SK-MEL-5 (cell line): Measurements from ENCODE around the gene MYPN. TPM values are rescaled to one million over a fixed set of nuclear protein-coding genes. Genes with fewer than 3 reads are reported as not detected.
A peak's percentile ranks its signal among the peaks of the same experiment; 100 is the strongest.
"Not testable (repeated sequence)": the region's sequence is repeated elsewhere in the genome, so short reads cannot be mapped to it uniquely, and the experiment has no call there.

Source experiments
- DNase-seq: peaks from one replicate; pipeline ENCODE4 v3.0.0-alpha.2; 2016; ENCODE audit warnings: low read depth, low spot score
- in situ Hi-C: cut with HindIII; loops from 2 replicates; pipeline ENCODE4 v1.10.0; 2016; ENCODE audit warnings: low sequenced_read_pairs, high pct_unique_total_duplicates, low pct_unique_long_range_greater_than_20kb
- polyA plus RNA-seq, 2 experiments: library from polyadenylated mRNA; depleted of rRNA; stranded (reverse); fragments of >200 nt; gene quantifications; 2 replicates each; pipeline ENCODE4 v1.2.3, GENCODE V29; 2015
- total RNA-seq: library from RNA; depleted of rRNA; stranded (reverse); fragments of >200 nt; shearing (Covaris generic); gene quantifications from 2 replicates; pipeline ENCODE4 v1.2.3, GENCODE V29; 2014; rRNA removed

The MYPN gene
- 0.13 and 0.43 TPM in 2 replicates for total RNA-seq
- polyA plus RNA-seq (2015; cell fraction: cytosol; rRNA removed) = 0.19 and 0.29 TPM in 2 replicates
- 0.33 TPM in 1 of 2 replicates, not detected in the other for polyA plus RNA-seq (2015; cell fraction: nucleus; rRNA removed)

GRCh38 chr10:68109331-68109730 lies at the start of gene MYPN:
Gene MYPN (plus strand): TSS chr10:68109488. CDS start chr10:68121439, 11,951 bp downstream.
- DNase-seq = no peak
- in situ Hi-C loops = no loop called here

- peak; percentile 14 for DNase-seq
- in situ Hi-C loops = no loop called here
These were observed 42.3 kb upstream of the MYPN start for GRCh38 chr10:68067029-68067428.

- DNase-seq = no peak
- in situ Hi-C loops = no loop called here
These were observed 41.8 kb upstream of the MYPN start for GRCh38 chr10:68067508-68067907.

GRCh38 chr10:68073631-68074030 lies 35.7 kb upstream of the MYPN start:
- no peak for DNase-seq
- in situ Hi-C loops = no loop called here

- no peak for DNase-seq
- in situ Hi-C loops = no loop called here
These were observed 35.1 kb upstream of the MYPN start for GRCh38 chr10:68074031-68074774.

- peak; percentile 90 for DNase-seq
- in situ Hi-C loops = no loop called here
These were observed 34.3 kb upstream of the MYPN start, which contains the start of gene HERC4 for GRCh38 chr10:68074775-68075549. Gene HERC4 (minus strand): TSS chr10:68075283. CDS start chr10:68073108, 2,175 bp downstream.

GRCh38 chr10:68075550-68076004 lies 33.7 kb upstream of the MYPN start:
- DNase-seq = no peak
- in situ Hi-C loops = no loop called here

- in situ Hi-C loops = not testable (repeated sequence)
These were observed 33.2 kb upstream of the MYPN start for GRCh38 chr10:68076081-68076480.

GRCh38 chr10:68077026-68077425 lies 32.3 kb upstream of the MYPN start:
- no peak for DNase-seq
- in situ Hi-C loops = no loop called here

More at GRCh38 chr10:68076081-68076480, 33.2 kb upstream of the MYPN start:
- DNase-seq = not testable (repeated sequence)

GRCh38 chr10:68079434-68079833 lies 29.9 kb upstream of the MYPN start:
- no peak for DNase-seq
- in situ Hi-C loops = no loop called here

- no peak for DNase-seq
- in situ Hi-C loops = no loop called here
These were observed 28.3 kb upstream of the MYPN start for GRCh38 chr10:68080853-68081431.

- in situ Hi-C loops = no loop called here
- no peak for DNase-seq
These were observed 27.4 kb upstream of the MYPN start for GRCh38 chr10:68081916-68082315.

GRCh38 chr10:68082872-68083271 lies 26.4 kb upstream of the MYPN start:
- in situ Hi-C loops = no loop called here
- DNase-seq = peak; percentile 47

- DNase-seq = no peak
- in situ Hi-C loops = no loop called here
These were observed 25.3 kb upstream of the MYPN start for GRCh38 chr10:68083953-68084352.

GRCh38 chr10:68084469-68084868 lies 24.8 kb upstream of the MYPN start:
- in situ Hi-C loops = no loop called here
- no peak for DNase-seq

GRCh38 chr10:68086011-68086410 lies 23.3 kb upstream of the MYPN start:
- no peak for DNase-seq

GRCh38 chr10:68086910-68087684 lies 22.2 kb upstream of the MYPN start:
- in situ Hi-C loops = no loop called here

More at GRCh38 chr10:68086011-68086410, 23.3 kb upstream of the MYPN start:
- in situ Hi-C loops = no loop called here

More at GRCh38 chr10:68086910-68087684, 22.2 kb upstream of the MYPN start:
- DNase-seq = no peak
